Measurements from ENCODE around the gene SMURF2.

SMURF2 gene

GRCh38 chr17:64504769-64505339, 157.3 kb downstream of the SMURF2 start:
- H3K27me3 ChIP-seq (ENCODE audit: insufficient read depth, low read depth, severe bottlenecking), result no peaks in the 10 kb centered on the region
- H3K4me3 ChIP-seq (ENCODE audit: low read depth, low read length), result peak overlapping the region; percentile 93
- no peaks in the 10 kb centered on the region for H3K9me3 ChIP-seq (ENCODE audit: severe bottlenecking)
- TF ChIP-seq CTCF (IDR thresholded peaks at IDR 0.05; ENCODE audit: low read depth, low read length), result no peak
- H3K36me3 ChIP-seq, result peaks cover 77% of the 10 kb centered on the region
- H3K27ac ChIP-seq, result peak overlapping the region; percentile 99
- DNase-seq, result no peak

- H3K27ac ChIP-seq, result no peak overlapping the region
- TF ChIP-seq CTCF (IDR thresholded peaks at IDR 0.05; ENCODE audit: low read depth, low read length), result no peak
- H3K4me3 ChIP-seq (ENCODE audit: low read depth, low read length), result peak overlapping the region; percentile 93
- H3K9me3 ChIP-seq (ENCODE audit: severe bottlenecking), result no peaks in the 10 kb centered on the region
- no peak for DNase-seq
- H3K36me3 ChIP-seq, result peaks cover 77% of the 10 kb centered on the region
- H3K27me3 ChIP-seq (ENCODE audit: insufficient read depth, low read depth, severe bottlenecking), result no peaks in the 10 kb centered on the region
Observed at GRCh38 chr17:64503821-64504768, 158.0 kb downstream of the SMURF2 start.

- H3K36me3 ChIP-seq, result peaks cover 79% of the 10 kb centered on the region
- H3K27ac ChIP-seq, result no peak overlapping the region
- no peak for DNase-seq
- no peak overlapping the region for H3K4me3 ChIP-seq (ENCODE audit: low read depth, low read length)
- H3K27me3 ChIP-seq (ENCODE audit: insufficient read depth, low read depth, severe bottlenecking), result no peaks in the 10 kb centered on the region
- no peak for TF ChIP-seq CTCF (IDR thresholded peaks at IDR 0.05; ENCODE audit: low read depth, low read length)
- no peaks in the 10 kb centered on the region for H3K9me3 ChIP-seq (ENCODE audit: severe bottlenecking)
Observed at GRCh38 chr17:64503341-64503740, 158.8 kb downstream of the SMURF2 start.

GRCh38 chr17:64502809-64503208, 159.3 kb downstream of the SMURF2 start:
- Histone ChIP-seq H3K27ac (no peak overlapping the region), H3K4me3 (ENCODE audit: low read depth, low read length) (no peak overlapping the region), H3K27me3 (ENCODE audit: insufficient read depth, low read depth, severe bottlenecking) (no peaks in the 10 kb centered on the region), H3K36me3 (peaks cover 77% of the 10 kb centered on the region), H3K9me3 (ENCODE audit: severe bottlenecking) (no peaks in the 10 kb centered on the region)
- no peak for TF ChIP-seq CTCF (IDR thresholded peaks at IDR 0.05; ENCODE audit: low read depth, low read length)
- no peak for DNase-seq

- no peak for TF ChIP-seq CTCF (IDR thresholded peaks at IDR 0.05; ENCODE audit: low read depth, low read length)
- no peaks in the 10 kb centered on the region for H3K9me3 ChIP-seq (ENCODE audit: severe bottlenecking)
- DNase-seq, result no peak
- H3K36me3 ChIP-seq, result peaks cover 77% of the 10 kb centered on the region
- H3K27ac ChIP-seq, result no peak overlapping the region
- H3K4me3 ChIP-seq (ENCODE audit: low read depth, low read length), result no peak overlapping the region
- no peaks in the 10 kb centered on the region for H3K27me3 ChIP-seq (ENCODE audit: insufficient read depth, low read depth, severe bottlenecking)
Observed at GRCh38 chr17:64502021-64502420, 160.1 kb downstream of the SMURF2 start.

All from WERI-Rb-1 (cell line).